HG03520 (cell line): ENCODE data around the gene PEA15.

Source experiments
- ATAC-seq: cut with Tn5 transposase; IDR thresholded peaks from one replicate; pipeline ENCODE4 v1.9.1; 2021; ENCODE audit warnings: mild to moderate bottlenecking, moderate library complexity; ENCODE audit not compliant: unreplicated experiment

Gene PEA15

DNA sequence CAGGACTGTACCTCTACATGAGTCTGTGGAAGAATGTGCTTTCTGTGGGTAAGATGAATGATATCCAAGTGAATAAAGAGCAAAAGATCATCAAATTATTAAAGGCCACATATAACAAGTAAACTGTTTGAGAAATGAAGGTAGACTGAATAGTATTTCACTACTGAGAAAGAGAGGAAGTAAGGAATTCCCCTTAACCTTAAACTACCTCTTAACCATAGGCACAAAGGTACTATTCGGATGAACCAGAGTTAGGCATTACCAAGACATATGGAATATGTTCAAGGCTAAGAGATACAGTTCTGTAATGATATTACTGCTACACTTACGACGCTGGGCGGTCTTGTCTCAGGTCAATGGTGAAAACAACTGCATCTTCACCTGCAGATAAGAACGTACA lies 31.6 kb downstream of the PEA15 start:
- ATAC-seq, result no peak

DNA sequence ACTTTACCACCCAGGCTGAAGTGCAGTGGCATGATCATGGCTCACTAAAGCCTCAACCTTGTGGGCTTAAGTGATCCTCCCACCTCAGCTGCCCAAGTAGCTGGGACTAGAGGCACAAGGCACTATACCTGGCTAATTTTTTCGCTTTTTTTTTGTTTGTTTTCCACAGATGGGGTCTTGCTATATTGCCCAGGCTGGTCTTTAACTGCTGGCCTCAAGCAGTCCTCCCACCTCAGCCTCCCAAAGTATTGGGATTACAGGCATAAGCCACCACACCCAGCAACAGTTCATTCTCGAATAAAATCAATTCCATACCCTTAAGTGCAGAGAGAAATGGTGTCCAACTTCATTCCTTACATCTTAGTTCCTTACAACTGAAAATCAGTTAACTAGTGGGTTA lies 32.4 kb downstream of the PEA15 start:
- ATAC-seq, result no peak

DNA sequence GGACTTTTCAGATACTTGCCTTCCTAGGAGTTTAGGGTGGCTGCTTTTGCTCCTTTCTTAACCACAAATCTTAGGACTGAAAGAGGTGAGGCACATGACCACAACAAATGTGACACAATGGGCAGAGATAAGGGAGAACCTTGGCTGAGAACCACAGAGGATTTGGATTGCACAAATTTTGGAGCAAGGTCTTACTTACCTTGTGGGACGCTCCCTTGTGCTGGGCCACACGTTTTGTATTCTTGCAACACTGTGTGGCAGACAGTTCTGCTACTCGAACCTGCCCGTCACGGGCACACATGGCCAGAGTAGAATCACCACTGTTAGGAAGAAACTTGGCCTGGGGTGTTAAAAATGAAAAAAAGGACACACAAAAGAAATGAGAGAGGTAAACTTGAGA lies 33.2 kb downstream of the PEA15 start:
- no peak for ATAC-seq

DNA sequence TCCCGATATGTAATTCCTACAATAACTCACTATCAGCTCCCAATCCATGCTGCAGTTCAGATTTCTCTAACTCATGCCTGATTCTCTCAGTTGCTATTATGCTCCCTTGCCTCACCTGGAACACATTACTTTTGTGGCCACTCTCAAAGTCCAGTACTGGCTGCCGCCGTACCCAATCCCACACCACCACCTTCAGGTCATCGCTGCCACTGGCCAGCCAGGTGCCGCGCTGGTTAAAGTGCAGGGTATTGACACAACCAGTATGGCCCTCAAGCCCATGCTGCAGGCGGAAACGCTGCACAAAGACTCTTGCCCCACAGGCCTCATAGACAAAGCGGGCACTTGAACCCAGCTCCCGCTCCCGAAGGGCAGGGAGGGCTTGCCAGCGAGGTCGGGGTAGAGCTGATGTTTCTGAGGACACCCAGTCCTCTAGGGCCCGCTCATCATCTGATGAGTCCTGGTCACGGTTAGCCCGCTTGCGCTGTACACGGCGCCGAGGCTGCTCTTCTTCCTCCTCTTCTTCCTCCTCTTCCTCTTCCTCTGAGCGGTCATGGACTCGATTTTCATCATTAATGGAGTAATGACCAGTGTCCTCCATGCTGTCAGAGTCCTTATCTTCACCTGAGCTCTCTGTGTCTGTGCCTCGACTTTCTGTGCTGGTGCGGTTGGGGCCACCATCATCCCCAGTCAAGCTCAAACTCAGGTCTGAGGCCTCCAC lies 34.6 kb downstream of the PEA15 start:
- no peak for ATAC-seq

DNA sequence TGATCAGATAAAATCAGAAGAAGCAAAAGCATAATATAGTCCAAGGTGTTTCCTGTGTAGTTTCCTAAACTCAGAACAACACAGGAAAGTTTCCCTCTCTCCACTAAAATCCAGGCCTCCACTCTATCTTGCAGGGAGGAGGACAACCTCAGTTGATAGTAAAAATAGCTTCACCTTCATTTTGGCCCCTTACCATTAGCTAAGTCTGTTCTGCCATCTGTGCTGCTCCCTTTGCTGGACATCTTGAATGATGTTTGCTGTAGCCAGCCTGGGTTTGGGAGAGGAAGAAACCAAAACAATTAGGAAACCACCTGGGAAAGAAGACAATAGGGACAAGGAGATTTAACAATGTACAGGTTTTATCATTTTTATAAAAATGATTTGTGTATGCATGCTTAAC lies 38.6 kb downstream of the PEA15 start:
- no peak for ATAC-seq

DNA sequence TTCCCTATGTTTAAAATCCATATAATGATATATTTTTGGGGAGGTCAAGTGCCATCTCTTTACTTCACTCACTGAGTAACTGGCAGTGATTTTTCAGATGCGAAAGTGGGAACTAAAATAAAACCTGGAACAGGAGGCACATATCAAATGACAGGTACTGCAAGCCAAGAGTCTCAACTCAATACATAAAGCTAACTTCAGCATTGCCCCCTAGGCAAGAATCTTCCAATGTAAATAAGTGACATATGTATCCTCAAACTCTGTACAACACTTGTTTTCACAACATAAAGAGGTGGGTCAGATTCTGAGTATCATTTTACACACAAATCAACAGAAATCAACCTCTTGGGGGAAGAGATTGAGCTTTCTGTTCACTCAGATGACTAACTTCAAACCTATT lies 39.0 kb downstream of the PEA15 start:
- ATAC-seq, result no peak

DNA sequence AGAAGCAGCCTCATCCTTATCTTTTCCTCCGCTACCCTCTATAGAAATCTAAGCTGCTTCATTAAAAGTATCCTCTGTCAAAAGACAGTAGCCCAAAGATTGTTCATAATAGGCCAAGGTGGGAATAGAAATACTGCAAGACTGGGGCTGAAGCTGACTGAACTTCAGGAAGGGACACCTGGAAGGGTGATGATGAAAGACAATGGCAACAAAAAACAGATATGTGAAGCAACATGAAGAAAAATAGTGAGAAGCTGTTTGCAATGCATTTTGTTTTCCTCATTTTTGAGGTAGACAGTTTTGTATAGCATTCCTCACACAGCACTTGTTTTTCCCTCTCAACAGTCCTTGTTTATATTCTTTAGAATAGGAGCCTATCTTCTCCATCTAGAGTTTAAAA lies 40.2 kb downstream of the PEA15 start:
- ATAC-seq, result no peak

DNA sequence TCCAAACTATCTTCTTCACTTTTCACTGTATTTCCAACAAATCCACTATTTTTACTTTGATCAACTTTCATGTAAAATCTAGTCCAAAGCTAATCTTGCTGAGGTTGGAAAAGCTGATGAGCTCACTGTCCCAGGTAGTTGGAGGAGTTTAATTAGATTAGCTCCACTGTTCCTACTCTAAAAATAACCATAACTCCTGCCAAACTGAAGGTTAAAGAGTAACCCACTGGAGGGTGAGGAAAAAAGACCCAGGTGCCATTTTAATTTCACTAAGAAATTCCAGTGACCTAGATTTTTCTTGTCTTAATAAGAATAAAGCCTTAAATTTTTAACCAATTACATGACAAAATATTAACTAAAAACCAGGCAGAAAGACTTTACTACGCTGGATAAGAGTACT lies 41.9 kb downstream of the PEA15 start:
- ATAC-seq, result no peak

DNA sequence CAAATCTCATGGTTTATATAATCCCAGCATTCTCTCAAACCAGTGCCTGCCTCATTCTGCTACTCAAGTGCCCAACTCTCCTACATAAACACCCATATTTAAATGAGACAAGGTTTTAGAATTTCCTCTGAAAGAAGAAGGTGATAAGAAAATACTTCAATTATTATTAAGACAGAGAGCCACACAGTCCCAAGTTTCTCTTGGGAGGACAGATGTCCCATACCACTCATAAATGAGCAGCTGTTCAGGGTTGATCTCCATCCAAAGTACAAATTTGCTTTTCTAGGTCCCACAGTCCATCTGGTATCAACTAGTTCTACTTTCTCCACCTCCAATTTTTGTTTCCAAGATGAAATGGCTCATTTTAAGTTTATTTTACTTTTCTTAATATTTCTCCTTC lies 45.8 kb downstream of the PEA15 start:
- no peak for ATAC-seq

DNA sequence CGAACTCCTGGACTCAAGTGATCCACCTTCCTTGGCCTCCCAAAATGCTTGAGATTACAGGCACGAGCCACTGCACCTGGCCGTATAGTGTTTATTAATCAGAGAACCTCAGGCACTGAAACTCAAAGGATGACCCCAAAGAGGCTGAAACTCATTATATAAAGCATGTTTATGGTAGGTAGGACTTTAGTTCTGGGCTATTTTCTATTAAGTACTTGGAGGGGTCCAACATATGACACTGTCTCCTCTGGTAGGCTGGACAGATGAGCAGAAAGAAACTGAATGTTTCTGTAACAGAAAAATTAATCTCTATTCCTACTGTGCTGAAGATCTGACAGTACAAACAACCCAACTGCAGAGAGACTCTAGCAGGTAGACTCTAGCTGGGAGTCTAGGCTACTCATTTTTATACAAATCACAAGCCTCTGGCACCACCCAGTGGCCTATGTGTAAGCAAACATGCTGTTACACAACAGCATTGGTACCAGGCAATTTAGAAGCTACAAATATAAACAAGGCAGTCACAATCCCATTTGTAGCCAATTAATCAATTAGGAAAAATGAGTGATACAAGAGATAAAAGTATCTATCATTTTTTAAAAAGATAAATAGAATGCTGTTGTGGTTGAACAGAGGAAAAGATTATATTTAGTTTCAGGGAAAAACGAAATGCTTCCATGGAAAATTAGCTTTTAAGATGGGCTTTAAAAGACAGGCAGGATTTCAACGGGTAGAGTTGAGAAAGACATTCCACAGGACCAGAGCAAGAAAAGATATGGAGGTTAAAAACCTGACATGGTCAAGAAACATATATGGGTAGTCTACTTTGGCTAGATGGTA lies 46.7 kb downstream of the PEA15 start:
- no peak for ATAC-seq

DNA sequence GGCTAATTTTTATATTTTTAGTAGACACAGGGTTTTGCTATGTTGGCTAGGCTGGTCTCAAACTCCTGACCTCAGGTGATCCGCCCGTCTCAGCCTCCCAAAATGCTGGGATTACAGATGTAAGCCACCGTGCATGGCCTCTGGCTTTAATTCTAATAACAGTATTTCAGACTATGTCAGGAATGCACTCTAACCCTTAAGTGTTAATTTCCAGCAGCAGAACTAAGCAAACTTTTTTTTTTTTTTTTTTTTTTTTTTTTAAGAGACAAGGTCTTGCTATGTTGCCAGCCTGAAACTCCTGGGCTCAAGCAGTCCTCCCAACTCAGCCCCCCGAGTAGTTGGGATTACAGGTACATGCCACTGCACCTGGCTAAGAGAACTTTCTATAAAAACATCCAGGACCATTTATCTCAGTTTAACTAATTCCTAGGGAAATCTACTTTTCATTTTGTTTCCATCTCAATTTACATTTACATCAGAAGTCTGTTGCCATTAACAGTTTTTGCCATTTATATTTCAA lies 50.7 kb downstream of the PEA15 start:
- ATAC-seq, result no peak

DNA sequence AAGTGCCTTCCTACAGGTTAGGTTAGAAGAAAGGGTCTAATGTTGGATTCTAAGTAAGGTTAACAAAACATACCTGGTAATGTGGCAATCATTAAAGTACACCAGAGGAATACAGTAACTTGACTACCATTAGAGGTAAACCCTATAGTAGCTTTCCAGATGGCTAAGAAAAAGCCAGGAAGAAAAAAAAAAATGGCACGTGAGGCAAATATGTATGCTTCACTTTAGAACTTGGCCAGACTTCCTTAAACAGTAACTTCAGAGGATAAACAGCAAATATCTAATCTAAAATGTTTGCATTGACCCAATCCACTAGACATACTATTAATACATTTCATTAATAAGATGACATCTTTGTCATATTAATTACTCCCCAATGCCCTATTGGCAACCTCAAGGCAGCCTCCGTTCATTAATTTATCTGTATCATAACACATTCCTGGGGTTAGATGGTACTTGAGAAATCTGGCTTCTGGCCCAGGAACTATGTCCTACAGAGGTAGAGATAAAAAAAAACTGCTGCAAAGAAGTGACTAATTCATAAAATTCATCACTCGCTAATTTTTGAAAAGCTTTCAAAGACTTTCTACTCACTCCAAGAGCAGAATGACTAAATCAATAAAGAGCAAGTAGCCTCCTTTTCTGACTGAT lies 51.3 kb downstream of the PEA15 start:
- ATAC-seq, result no peak

DNA sequence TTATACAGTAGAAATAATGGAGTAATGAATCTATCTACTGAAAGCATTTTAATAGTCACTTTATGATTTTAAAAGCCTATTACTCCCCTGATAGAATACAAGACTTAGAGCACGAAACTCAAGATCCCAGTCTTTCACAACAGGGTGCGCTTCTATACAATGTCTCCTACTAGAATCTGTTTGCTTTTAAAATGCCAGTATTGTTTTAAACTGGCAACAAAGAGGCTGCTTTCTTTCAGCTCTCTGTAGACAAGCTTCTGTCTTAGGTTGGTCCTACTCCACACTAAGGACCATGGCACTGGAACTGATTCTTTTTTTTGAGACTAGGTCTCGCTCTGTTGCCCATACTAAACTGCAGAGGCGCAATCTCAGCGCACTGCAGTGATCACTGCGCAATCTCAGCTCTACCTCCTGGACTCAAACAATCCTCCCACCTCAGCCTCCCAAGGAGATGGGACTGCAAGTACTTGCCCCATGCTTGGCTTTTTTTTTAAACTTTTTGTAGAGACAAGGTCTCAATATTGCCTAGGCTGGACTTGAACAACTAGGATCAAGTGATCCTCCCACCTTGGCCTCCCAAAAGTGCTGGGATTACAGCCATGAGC lies 52.3 kb downstream of the PEA15 start:
- ATAC-seq, result no peak

DNA sequence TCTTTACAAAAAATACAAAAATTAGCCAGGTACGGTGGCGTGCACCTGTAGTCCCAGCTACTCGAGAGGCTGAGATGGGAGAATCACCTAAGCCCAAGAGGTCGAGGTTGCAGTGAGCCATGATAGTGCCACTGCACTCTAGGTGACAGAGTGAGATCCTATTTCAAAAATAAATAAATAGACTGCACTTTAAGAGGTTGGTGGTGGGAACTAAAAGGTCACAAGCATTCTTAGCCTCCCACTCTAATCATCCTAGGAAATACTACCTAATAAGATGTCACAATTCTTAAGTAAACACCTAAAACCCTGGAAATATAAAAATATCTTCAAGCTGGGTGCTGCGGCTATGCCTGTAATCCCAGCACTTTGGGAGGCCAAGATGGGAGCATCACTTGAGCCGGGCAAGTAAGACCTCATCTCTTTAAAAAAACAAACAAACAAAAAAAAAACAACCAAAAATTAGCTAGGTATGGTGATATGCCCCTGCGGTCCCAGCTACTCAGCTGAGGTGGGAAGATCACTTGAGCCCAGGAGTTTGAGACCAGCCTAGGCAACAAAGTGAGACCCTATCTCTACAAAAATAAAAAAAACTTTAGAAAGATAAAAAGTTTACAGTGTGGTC lies 53.1 kb downstream of the PEA15 start:
- ATAC-seq, result no peak

DNA sequence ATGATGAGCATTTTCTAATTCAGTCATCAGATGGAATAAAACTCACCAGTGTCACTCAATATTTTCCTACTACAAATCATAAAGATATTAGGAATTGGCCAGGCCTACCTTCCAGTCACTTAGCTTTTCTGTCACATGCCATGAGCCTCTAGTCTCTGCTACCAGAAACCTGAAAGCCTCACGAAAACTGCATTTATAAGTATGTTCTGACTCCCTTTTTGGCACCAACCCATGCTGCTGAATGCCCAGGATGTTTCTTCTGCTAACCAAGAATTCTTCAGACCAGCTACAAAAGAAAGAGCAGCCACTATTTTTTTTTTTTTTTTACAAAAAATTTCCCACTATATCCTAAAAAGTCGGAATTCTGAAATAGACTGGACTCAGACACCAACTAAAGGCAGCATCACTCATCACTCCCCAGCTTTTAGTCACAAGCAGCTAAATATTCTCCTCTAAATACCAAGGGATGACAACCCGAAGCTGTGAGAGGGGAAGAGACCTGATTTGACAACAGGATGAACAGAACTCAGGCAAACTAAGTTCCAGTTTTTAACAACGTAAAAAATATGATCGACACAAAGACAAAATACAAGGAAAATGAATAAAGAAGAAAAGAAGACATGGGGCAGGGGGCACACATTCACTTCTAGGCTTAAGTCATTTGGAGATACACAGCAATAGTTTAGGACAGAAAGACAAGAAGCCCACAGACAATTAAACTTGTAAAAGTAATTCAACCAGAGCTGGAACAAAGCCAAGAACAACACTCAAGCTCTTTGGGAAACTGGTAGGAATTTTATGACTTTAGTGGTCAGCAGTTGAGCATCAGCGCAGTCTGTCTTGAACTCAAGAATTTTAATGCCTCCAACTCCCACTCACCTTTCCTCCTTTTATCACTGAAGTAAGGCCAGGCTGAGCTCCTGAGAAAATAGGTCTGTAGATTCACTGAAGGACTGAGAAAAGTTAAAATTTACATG lies 55.5 kb downstream of the PEA15 start:
- ATAC-seq, result no peak

DNA sequence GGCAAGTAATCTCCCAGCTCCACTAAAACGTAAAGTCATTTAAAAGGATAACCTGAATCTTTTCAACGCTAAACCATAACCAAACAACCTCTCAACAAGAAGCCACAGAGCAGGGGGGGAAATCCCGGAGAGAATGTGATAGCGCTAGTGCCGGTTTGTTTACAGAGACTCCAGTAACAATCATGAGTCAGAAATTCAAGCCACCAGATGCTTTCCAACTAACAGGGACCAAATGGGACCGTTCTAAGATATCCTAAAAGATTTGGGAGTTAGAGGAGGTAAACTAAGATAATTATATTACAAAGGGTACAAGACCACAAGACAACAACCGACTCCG lies 56.3 kb downstream of the PEA15 start:
- no peak for ATAC-seq

DNA sequence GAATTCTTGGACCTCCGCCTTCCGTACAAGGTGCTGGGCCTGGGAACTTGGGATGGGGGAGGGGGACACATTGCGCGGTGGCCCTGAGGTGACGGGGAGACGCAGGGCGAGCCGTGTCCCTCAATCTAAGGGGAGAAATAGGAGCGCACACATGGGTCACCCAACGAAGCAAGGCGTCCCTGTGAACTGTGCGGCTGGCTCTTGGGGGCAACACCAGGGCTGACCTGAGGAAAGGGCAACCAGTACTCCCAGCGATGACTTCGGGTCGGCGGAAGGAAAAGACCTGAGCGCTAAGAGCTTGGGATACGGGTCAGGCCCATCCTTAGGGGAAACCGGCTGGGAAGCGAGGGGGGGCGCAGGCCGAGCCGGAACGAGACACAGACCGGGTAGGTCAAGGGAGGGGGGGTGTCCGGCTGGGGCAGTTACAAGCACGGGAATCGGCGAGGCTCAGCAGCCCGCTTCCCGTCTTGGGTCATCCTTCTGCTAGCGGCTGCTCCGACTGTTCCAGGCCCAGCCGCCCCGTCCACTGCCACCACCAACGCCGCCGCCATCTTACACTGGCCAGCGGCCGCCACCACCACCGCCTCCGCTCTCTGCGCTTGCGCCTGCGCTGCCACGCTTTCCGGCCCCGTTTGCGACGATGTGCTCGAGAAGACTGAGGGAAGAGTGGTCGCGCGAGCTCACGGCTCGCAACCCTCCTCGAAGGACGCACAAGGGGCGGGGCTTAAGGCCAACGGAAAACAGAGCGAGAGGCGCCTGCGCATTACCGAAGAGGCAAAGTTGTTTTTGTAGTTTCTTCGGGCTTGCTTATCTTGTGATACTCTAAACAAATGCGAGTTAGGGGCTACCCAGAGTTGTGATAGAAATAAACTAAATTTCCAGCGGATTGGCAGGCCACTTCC lies 57.0 kb downstream of the PEA15 start, which contains the start of gene DCAF8:
Gene DCAF8 (minus strand): TSS at position 657 of the 902 bp plus-strand sequence. CDS start 18,541 bp downstream, outside the sequence.
- peak; percentile 81 for ATAC-seq

DNA sequence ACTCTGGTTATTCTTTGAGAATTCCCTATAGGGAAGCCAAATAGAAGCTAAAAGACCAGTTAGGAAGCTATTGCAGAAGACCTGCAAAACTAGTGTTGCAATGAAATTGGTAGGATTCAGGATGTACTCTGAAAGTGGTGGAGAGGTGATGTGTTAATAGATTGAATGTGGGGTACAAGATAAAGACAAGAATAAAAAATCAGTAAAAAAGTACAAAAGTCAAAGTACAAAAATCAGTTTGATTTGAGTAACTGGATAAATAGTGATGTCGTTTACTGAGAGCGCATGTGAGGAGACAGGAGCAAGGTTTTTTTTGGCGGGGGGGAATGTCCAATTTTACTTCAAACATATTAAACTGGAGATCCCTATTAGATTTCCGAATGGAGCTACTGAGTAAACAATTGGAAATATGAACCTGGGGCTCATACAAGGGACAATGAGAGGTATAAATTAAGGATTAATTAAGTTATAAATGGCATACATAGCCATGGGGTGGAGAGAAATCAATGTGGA lies 59.7 kb downstream of the PEA15 start:
- ATAC-seq, result no peak
